Right ventricle myocardium superior (tissue), 1 donor: ENCODE measurements around the gene WNT6. TPM values are rescaled to one million over a fixed set of nuclear protein-coding genes. Genes with fewer than 3 reads are reported as not detected.

Source experiments
- ATAC-seq: fragments of 200-7000 bp; cut with Tn5 transposase; one replicate; pipeline ENCODE4 v1.9.1; 2020; ENCODE audit warnings: mild to moderate bottlenecking; ENCODE audit not compliant: poor library complexity
- DNase-seq: peaks from one replicate; pipeline ENCODE4 v3.0.0-alpha.2; 2020
- intact Hi-C: fragments of 100-400 bp; cut with DNase I; formaldehyde crosslinking; loops from one replicate; pipeline ENCODE4 v1.11.2; 2022
- long read RNA-seq: library from polyadenylated mRNA; unstranded; transcript quantifications from one replicate; pipeline ENCODE4 v2.0.0, GENCODE V29; 2021
- total RNA-seq: library from RNA; stranded (reverse); fragmentation: NEBNext Ultra II Directional; extraction: Animal tissue kit (Norgen Biotek cat#: 25700); gene quantifications from one replicate; pipeline ENCODE4 v1.2.1, GENCODE V29; 2021
- donor health status: DM: no; HTN: yes; CAD: no; lungs with severe emphysema.

Gene WNT6
- 2.6 TPM for total RNA-seq
- long read RNA-seq, transcript WNT6-201 (4 exons, 1,703 nt): major isoform, 13 of 14 reads
- long read RNA-seq, partial matches to known transcripts: 1 of 14 reads
- long read RNA-seq, other reads (novel, unspliced or antisense): 0 of 14 reads

DNA sequence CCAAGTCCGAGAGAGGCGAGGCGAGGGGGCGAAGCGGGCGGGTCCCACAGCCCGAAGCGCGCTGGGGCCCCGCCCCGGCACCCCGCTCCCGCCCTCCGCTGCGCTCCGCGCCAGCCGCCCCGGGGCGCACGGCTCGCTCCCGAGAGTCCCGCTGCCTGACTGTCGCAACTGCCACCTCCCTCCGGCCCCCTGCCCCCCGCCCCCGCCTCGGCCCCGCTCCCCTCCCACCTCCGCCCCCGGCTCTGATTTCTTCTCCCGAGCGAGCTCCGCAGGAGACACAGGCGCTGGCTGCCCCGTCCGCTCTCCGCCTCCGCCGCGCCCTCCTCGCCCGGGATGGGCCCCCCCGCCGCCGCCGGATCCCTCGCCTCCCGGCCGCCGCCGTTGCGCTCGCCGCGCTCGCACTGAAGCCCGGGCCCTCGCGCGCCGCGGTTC is at the start of gene WNT6:
TSS of gene WNT6 (plus strand) at position 250 of the 432 bp plus-strand sequence. CDS start 233 bp downstream, outside the sequence.
- ATAC-seq: no peak
- intact Hi-C loops: no loop called here
- no peak for DNase-seq

DNA sequence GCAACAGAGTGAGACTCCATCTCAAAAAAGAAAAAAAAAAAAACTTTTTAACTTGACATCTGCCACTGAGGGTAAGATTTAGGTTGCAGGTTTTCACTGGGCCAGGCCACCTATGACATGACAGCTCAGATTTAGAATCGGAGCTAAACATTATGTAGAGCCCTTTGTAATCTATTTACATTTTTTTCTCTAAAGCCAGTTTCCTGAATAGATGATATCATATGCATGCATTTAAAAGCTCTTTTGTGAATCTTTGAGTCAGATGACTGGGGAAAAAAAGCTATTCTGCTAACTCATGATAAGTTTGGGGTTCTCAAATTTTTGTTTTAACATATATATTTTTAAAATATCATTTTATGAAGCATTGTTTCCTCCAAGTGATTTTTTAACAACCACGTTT is 49.3 kb upstream of the WNT6 start:
- ATAC-seq: no peak
- no peak for DNase-seq
- intact Hi-C loops: no loop called here

DNA sequence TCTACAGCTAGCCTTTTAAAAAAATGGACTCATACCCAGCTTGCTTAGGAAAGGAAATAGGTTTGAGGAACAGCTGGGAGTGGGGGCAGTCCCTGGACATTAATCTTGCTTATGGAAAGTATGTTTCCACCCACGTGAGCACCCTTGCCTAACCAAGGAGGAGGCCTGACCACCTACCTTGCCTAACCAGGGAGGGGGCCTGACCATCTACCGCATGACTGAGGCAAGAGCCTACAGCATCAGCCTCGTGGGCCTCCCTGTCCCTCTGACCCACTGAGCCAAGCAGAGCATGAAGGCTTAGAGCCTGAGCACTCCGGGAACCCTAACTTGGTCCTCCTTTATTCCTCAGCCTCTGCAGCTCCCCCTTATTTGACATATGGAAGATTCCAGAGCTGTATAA is 48.2 kb upstream of the WNT6 start:
- ATAC-seq: no peak
- intact Hi-C loops: no loop called here
- DNase-seq: no peak

DNA sequence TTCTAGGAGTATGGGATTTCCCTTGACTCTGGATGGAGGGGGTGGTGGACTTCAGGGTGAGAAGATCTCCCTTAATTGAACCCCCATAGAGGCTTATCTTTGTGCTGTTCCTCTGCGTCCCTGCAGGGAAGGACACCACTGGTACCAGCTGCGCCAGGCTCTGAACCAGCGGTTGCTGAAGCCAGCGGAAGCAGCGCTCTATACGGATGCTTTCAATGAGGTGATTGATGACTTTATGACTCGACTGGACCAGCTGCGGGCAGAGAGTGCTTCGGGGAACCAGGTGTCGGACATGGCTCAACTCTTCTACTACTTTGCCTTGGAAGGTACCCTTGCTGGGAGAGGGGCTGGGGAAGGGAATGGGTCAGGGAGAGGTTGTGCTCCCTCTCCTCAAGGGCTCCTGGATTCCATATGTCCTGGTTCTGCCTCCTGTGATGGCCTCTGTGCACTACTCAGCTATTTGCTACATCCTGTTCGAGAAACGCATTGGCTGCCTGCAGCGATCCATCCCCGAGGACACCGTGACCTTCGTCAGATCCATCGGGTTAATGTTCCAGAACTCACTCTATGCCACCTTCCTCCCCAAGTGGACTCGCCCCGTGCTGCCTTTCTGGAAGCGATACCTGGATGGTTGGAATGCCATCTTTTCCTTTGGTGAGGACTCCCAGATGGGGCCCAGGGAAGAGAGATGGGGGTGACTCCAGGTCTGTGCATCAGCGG is 47.3 kb upstream of the WNT6 start:
- intact Hi-C loops: no loop called here

DNA sequence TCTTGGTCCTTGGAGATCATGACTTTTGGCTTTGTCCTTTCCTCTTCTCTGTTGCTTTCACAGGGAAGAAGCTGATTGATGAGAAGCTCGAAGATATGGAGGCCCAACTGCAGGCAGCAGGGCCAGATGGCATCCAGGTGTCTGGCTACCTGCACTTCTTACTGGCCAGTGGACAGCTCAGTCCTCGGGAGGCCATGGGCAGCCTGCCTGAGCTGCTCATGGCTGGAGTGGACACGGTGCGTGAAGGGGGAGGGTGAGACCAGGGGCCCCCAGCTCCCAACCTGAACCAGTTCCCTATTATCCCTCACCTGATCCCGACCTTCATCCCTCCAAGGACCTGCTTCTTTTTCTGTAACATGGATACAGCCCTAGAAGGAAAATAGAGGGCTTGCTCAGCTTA is 46.7 kb upstream of the WNT6 start:
- DNase-seq (no peak), ATAC-seq (no peak)
- intact Hi-C loops: no loop called here

More for the DNA sequence above, 47.3 kb upstream of the WNT6 start:
- ATAC-seq: no peak
- no peak for DNase-seq

DNA sequence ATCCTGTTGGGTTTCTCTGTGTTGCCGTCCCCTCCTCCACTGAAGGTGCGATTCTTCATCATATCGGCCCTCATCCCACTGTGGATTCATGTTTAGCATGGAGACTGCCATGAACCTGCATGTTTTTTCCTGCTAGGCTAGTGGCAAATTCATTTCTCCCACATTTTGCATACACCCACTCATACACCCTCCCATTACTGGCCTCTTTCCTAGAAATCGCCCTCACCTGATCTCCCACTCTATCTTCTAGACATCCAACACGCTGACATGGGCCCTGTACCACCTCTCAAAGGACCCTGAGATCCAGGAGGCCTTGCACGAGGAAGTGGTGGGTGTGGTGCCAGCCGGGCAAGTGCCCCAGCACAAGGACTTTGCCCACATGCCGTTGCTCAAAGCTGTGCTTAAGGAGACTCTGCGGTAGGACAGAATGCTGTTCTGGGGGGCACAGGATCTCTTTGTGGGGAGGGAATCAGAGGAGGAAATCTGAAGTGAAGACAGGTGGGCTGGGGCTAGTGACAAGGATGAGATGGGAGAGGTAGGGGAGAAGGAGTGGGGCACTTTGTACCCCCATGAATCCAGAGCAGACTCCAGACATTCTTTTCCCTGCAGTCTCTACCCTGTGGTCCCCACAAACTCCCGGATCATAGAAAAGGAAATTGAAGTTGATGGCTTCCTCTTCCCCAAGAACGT is 45.7 kb upstream of the WNT6 start:
- ATAC-seq (no peak), DNase-seq (no peak)
- intact Hi-C loops: no loop called here

DNA sequence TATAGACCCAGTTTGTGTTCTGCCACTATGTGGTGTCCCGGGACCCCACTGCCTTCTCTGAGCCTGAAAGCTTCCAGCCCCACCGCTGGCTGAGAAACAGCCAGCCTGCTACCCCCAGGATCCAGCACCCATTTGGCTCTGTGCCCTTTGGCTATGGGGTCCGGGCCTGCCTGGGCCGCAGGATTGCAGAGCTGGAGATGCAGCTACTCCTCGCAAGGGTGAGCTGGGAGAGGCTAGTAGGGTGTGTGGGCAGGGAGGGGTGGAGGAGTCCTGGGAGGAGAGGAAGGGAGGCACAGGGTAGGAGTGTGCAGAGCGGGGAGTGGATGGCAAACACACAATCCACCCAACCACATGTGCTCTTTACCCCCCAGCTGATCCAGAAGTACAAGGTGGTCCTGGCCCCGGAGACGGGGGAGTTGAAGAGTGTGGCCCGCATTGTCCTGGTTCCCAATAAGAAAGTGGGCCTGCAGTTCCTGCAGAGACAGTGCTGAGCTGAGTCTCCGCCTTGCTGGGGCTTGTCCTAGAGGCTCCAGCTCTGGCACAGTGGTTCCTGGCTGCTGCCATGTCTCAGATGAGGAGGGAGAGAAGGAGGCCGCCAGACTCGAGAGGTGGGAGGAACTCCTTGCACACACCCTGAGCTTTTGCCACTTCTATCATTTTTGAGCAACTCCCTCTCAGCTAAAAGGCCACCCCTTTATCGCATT is 44.9 kb upstream of the WNT6 start:
- ATAC-seq (no peak), DNase-seq (no peak)
- intact Hi-C loops: no loop called here

DNA sequence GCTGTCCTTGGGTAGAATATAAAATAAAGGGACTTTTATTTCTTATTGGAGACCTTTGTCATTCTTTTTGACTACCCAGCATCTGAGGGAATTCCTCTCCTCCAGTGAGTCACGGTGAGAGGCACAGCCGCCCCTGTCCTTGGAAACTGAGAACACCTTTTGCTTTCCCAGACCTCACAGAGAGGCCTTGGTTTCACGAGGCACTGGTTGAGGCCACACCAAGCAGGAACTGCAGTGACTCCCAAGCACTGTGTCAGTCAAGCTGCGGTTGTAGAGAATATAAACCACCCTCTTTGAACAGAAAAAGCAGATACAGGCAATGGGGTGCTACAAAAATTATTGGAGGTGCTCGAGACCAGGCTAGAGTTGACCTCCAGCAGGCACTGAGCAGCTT is 44.4 kb upstream of the WNT6 start:
- no peak for ATAC-seq
- intact Hi-C loops: no loop called here
- no peak for DNase-seq

DNA sequence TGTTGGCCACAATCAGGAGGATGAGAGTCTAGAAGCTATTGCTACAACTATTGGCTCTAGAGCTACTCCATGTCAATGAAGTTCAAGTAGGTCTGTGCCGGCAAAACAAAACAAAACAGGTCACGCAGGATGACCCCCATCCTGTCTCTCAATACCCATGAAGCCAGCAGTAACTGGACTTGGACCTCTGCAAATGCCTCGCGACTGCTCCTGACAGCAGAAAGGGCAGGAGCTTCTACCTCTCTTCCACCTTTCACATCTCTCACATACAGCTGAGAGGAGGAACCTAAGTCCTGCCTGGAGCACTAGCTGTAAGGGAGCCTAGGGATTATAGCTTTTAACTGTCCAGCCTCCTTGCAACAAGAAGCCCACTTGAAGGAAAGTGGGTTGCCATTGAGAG is 44.0 kb upstream of the WNT6 start:
- intact Hi-C loops: no loop called here
- DNase-seq (no peak), ATAC-seq (no peak)

DNA sequence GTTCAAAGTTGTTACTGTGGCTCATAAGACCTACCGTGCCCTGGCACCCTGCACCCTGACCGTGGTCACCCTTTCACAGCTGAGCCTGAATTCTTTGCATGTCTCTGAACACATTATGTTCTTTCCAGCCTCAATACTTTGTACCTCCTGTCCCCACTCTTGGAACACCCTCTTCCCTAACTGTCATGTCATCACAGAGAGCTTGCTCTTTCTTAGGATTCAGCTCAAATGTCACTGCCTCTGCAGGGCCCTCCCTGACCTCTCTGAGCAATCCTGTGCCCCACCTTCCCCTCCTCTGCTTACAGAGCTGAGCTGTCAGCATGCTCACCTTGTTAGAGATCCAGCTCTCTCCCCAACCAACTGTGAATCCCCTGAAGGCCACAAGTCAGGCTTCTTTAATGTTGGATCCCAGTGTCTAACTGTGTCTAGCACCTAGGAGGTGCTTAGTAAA is 43.0 kb upstream of the WNT6 start:
- DNase-seq (no peak), ATAC-seq (no peak)
- intact Hi-C loops: no loop called here

DNA sequence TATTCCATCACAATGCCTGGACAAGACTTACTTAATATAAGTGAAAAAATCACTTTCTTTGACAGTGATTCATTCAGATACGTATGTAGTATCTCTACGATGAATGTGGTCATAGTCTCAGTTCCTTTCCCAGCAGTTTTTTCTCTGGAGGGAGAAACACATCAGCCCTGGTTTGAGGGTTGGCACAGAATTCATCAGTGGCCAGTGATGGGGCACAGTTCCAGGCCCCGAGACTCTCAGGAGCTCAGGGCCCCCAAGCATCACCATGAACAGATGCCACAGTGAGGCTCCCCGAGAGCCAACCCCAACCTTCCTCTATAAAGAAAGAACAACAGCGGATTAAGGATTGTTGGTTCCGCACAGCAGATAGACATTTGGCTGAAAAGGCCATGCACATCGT is 40.5 kb upstream of the WNT6 start:
- no peak for DNase-seq
- intact Hi-C loops: no loop called here
- no peak for ATAC-seq

DNA sequence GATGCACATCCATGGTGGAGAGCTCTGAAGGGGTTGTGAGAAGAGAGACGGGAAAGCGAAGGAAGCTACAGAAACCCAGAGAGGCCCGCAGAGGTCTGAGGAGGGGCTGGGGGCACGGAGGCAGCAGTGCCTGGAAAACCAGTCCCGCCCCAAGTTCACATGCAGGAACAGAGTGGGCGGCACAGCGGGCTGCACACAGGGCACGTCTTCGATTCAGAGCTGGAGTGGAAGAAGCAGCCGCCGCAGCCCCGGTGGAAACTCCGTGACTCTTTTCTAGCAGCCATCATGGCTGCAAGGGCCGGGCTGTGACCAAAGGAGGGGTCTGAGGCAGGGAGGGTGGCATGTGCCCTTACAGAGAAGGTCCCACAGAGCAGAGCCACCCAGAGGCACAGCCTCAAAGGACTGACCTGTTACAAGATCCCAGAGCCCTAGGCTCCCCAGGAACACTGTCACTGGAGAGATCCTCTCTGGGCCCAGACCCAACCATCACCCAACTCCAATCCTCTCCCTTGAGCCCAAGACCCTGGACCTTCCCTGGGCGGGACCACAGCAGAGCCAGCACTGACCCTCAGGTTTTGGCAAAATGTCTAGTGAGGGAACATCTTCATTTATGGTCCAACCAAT is 38.7 kb upstream of the WNT6 start:
- ATAC-seq: no peak
- intact Hi-C loops: no loop called here

DNA sequence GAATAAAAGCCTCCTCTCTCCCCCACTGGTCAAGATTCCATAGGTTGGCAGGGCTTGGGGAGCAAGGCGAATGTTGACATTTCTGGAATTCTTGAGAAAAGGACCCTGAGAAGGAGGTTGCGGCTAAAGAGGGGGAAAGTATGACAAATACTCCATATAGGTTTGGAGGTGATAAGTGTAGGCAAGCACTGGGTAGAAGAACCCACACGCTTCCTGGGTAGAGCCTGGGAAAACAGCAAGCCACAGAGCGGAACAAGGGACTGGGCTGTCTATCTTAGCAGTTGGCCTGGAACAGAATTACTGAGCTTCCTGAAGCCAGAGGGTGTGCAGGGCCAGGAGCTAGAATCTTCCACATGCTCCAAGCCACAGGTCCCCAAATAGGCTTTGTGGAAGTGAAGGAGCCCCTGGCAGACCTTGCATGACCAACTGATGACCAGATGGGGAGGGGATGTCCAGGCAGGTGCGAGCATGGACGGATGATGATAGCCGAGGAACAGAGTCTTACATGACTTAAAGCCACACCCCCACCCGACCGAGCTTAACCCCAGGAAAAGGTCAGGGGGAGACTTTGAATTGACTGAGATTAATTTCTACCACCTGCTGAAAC is 37.9 kb upstream of the WNT6 start:
- intact Hi-C loops: no loop called here
- ATAC-seq (no peak), DNase-seq (no peak)

More for the DNA sequence above, 38.7 kb upstream of the WNT6 start:
- no peak for DNase-seq

DNA sequence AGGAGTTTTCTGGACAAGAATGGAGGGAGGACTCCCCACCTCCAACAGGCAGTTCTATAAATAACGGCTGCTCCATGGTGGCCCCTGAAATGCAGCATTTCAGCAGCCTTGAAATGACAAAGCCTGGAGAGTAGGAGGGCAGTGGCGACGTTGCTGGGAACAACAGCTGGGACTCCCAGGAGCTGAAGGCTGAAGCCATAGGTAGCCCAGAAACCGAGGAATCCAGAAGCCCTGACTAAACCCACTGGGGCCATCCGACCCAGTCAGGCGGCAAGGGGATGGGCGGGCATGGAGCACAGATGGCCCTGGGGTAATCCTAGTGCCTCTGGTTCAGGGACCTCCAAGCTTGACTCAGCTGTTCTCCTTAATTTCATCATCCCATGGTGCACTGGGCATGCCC is 37.0 kb upstream of the WNT6 start:
- intact Hi-C loops: no loop called here
- DNase-seq (no peak), ATAC-seq (no peak)

DNA sequence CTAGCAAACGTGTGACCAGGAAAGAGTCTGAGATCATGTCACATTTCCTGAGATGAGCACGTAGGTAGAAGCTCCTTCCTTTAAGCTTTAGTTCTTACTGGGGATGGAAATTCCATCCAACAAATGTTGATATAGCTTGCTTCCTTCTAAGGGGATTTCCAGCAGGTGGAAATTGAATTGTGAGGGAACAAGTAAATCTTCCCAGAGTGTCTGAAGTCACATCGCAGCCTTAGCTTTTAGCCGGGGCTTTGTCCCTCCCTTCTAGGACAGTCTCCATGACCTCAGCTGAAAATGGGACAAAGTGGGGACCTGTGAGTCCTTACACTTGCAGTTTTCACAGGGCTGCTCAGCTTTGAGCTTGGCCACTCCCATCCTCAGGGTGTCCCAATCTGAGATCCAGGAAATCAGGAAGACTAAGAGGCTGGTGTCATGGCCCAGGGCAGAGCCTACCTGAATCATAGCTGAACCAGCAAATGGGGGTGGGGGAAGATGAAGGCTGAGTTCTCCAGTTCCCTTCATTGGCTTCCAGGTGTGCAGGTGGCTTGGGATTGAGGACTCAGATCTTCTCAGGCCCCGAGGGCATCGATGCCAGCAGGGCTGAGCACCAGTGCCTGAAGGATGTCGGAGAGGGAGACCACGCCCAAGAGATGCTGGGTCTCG is 36.3 kb upstream of the WNT6 start:
- intact Hi-C loops: no loop called here
- ATAC-seq (no peak), DNase-seq (no peak)

DNA sequence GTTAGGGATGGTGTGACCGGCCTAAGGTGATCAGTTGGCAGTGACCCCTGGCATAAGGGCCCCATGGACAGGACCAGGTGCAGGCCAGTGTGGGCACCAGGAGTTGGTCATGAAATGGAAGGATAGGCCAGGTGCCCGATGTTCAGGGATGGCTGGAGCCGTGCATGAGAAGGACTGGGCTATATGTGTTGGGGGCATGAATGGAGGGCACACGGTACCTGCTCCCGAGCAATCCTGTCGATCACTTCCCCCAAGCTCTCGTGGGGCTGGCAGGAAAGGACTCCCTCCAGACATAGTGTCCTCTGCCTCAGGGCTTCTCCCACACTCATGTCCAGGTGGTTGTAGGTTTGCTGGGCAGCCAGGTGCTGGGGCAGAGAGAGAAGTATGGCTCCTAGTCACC is 35.6 kb upstream of the WNT6 start:
- ATAC-seq (no peak), DNase-seq (no peak)
- intact Hi-C loops: no loop called here

DNA sequence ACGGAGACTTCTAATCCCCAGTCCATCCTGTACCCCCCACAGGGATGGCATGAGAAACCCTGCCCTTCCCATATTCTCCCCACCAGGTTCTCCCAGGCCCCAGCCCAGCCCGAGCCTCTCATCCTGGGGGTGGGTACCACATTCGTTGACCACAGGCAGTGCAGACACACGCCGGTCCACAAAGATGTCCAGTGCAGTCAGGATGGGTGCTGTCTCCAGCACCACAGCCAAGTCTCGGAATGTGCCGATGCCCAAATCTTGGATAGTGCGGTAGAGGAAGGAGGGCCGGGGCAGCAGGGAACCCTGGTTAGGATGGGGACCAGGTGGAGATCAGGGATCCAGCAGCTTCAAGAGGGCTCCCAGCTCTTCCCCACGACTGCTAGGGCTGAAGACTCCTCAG is 32.8 kb upstream of the WNT6 start:
- no peak for ATAC-seq
- intact Hi-C loops: no loop called here
- DNase-seq: no peak

DNA sequence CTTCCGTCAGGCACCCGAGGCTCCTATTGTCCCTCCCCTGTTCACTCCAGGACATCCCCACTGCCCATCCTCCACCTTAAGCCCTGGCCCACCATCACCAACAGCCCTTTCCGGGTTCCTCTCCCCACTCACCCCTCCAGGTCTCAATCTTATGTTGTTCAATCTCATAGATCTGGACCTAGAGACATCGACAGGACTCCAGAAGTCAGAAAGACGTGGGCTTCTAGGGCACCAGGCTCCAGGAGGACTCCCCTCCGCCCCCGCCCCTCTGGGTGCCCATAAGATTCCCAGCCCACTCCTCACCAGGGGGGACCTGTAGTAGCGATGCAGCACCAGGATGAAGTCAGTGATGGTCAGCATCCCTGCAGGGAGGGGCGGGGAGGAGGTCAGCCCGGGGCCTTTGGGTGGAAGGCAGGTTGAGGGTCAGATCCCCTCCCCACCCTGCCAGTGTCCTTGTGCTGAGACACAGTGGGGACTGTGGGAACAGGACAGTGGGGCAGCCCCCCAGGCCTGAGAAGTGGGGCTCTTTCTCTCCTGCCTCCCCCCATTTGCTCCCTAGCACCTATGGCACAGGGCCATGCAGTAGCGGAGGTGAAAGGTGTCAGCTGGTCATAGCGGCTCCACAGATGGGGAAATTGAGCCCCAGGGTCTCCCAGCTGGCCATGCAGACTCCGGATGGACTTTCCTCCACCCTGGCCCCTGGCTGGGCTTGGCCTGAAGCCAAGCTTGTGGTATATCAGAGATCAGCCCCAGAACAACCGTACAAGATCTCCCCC is 31.7 kb upstream of the WNT6 start:
- DNase-seq: no peak
- no peak for ATAC-seq
- intact Hi-C loops: no loop called here
